Measurements from ENCODE around the gene DAB2.

Gene DAB2

GRCh38 chr5:39447059-39447458, 22.3 kb upstream of the DAB2 start:
- no peak for DNase-seq

DNA sequence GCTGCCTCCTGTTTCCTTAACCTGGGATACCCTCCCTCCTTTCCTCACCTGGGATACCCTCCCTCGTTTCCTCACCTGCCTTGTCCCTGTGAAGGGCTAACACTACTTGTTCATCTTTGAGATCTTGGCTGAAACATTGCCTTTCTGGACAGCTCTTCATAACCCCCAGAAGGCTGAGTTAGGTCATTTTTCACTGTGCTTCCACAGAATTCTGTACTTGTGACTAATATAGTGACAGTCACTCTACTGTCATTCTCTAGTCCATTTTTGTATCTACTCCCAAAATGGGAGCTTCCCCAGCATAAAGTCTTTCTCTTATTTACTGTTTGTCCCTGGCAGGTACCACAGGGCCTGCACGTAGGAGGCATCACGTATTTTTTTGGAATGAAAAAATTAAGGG, 21.5 kb upstream of the DAB2 start:
- DNase-seq: no peak

- no peak for DNase-seq
These were observed 19.1 kb upstream of the DAB2 start for GRCh38 chr5:39443911-39444310.

GRCh38 chr5:39442991-39443390, 18.2 kb upstream of the DAB2 start:
- no peak for DNase-seq

DNA sequence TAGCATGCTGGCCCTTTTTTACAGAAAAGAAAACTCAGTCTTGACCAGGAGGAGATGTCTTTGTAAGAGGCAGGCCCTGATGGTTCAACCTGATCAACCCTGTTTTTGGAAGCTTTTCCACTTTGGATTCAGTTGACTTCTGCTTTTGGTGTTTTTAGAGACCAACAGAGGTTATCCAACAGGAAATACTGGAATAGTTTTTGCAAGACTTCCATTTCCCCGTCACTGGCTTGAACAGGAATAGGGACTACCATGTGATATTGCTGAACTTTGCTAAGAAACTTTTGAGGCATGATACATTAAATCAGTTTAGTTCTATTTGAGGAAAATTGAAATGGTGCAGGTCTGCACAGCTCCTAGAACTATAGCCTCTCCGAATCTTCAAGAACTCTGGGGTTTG, 17.1 kb upstream of the DAB2 start:
- no peak for DNase-seq

GRCh38 chr5:39440958-39441624, 16.3 kb upstream of the DAB2 start:
- no peak for DNase-seq

DNA sequence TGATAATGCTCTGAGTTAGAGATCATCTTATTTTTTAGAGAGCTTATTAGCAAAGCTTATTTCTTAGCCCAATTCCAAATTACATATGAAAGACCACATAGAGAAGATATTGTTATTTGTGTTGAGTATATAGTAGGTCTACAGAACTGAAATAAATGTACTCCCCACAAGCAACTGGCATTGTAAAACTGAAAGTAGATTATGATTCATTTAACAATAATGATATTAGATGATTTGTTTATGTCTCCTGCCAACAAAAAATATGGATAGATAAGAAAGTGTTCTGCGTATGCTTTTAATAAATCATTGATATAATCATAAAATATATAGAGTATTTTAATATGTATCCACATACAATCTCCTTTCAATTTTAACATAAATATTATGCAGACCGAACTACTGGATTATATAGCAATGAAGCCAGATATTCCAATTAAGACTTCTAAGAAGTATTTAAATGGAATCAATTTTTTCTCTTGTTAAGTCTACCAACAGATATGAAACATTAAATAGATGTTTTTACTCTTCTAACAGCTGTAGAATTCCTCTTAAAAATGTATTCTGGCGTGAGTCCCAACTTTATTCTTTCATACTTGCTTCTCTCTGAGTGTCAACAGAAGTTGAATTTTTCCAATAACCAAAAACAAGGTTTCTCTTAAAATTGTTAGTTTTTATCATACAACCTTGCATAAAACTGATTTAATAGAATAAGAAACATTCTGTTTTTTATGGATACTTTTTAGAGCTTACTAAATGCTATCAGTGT, 15.6 kb upstream of the DAB2 start:
- DNase-seq: no peak

DNA sequence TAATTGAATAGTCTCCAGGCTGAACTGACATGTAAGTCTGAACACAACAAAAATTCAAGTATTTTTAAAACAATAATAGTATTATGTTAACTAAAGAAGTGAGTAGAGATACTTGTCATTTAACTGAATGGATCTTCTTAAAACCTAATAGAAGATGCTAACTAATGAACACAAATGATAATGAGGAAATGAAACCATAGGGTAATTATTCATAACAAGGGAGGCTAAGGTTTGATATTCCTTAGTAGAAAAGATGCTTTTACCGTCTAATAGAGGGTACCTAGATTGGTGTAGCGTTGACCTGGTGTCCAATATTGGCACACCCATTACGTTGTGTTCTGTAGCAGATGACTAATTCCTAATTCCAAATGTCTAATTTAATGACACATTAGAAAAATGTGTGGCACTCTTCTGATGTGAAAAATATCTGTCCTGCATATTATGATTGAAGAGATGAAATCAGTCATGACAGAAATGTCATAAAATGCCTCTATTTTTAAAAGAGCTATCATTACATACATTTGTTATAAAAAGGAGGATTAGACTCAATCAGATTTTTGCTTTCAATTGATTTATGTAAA, 14.9 kb upstream of the DAB2 start:
- no peak for DNase-seq

DNA sequence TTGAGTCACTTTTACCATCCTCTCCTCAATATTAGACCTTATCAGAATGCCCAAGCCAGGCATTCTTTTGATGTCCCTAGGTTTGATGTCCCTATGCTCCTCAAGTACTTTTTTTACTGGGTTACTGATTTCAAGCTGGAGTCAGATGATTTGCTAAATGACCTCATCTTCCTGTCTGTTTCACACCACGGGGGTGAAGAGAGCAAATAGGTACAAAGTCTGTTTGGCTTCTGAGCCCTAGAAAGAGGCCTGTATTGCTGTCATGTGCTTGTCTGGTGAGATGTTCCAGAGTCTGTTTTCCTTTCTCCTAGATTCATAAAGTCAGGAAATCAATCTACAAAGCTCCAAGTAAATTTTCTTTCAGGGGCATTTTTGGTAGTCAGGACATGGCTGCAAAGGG, 12.7 kb upstream of the DAB2 start:
- peak; percentile 8 for DNase-seq

DNA sequence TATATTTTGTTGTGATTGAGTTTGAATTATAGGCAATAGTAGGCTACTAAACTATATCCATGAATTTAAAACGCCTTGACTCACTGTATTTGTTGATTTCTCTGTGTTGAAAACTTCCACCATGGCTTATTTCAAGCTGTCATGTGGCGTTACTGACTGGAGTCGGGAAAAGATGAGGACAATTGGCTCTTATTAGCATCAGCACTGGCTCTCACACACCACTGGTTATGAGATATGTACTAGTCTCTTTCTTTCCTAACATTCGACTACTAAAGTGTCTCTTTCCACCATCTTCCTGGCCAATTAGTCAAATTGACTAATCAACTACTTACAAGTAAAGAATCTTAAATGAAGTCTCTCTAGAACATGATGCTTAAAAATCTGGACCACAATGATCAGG, 9.1 kb upstream of the DAB2 start:
- DNase-seq: no peak

DNA sequence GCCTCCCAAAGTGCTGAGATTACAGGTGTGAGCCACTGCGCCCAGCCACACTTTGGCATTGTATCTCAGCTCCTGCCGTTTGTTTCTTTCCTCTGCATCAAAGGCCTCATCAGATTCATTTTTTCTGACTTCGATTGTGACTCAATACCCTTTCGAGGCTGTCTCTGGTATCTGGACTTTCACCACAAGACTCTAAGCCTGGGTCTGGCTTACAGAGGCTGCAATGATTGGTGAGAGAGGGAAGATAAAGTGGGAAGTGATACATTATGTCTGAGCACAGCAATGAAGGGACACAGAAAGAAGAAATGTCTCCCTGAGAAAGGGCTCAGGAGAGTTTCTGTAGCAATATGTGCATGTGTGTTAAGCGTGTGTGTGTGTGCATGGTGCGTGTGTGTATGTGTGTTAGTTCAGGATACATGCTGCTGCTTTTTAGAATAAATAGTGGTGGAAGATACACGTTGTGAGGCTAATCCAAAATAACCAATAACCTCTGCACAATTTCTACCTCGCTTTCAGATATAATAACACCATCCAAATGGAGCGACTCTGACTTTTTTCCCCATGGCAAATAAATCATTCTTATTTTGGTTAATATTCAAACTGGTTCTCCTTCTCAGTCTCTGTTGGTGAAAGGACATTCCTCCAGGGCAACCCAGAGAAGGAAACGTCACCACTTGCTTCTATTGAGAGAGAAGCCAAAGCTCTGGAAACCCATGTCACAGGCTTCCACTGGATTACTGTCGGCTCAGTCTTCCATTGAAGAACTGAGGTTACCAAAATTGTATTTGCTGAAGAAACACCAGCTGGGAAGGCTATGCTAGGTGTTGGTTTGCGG, 8.1 kb upstream of the DAB2 start:
- no peak for DNase-seq

DNA sequence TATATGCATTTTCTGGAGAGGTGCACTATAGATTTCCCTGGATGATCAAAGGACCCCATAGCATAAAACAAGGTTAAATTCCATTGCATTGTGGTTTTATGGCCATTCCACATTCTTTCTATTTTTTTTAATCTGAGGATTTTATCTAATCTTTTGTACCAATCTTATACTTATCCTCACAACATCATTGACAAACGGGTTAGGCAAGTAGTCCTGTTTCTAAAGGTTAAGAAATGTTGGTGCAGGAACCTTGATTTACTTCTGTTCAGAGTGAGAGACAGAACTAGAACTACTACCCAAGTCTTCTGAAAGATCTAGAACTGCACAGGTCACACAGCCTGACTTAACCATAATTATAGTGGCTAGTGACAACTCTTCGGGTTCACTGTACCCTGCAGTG, 5.7 kb upstream of the DAB2 start:
- DNase-seq: no peak

- DNase-seq: no peak
These were observed 3.9 kb upstream of the DAB2 start for GRCh38 chr5:39428640-39429039.

DNA sequence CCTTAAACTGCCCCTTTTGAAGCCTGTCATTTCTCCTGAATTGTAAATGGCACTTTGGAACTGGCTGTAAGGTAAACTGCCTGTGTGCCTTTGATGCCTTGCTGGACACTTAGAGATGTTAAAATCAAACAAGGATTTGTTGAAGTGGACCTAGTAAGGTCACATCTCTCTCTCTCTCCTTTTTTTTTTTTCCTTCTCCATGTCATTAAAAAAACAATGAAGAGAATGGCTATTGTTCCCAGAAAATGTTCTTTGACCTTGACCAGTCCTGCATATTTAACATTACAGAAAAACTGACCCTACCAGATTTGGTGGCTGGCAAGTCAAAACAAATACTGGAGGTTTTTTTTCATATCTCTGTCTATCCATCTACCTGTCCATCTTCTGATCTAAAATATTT, 2.9 kb upstream of the DAB2 start:
- DNase-seq: no peak

DNA sequence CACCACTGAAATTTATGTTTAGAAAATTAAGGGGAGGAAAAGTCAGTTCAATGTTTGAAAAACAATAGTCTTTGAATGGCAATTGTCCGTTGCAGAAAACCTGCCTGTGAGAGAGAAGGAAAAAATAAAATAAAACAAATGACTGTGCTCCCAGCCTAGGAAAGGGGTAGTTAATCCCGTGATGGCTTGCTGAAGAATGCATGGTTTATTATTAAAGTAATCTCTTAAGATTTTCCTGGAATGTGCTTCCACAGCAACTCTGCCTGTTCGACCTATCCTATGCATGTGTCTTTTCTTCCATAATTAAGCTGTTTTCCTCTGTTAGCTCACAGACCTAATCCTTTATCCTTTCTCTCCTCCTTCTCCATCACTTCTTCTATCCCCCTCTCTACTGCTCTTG, 2.4 kb upstream of the DAB2 start:
- DNase-seq: no peak

DNA sequence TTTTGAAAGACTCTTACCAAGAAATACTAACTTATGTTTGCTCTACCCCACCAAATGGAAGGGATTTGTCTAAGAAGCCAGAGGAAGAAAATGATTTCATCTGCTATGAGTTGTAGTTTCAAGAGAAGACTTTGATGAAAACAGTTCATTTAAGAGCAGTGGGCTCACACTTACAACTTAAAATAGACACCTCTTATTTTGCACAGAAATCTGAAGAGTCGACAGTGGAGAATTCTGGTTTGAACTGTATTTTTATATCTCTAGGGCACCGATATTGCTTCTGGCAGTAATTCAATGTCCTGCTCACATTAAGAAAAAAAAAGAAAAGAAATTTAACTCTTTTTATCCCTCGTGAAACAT, 1.9 kb upstream of the DAB2 start:
- no peak for DNase-seq

- DNase-seq: no peak
These were observed 1.4 kb upstream of the DAB2 start for GRCh38 chr5:39426051-39426745.

- DNase-seq: no peak
These were observed 1.4 kb downstream of the DAB2 start for GRCh38 chr5:39423331-39423751.

DNA sequence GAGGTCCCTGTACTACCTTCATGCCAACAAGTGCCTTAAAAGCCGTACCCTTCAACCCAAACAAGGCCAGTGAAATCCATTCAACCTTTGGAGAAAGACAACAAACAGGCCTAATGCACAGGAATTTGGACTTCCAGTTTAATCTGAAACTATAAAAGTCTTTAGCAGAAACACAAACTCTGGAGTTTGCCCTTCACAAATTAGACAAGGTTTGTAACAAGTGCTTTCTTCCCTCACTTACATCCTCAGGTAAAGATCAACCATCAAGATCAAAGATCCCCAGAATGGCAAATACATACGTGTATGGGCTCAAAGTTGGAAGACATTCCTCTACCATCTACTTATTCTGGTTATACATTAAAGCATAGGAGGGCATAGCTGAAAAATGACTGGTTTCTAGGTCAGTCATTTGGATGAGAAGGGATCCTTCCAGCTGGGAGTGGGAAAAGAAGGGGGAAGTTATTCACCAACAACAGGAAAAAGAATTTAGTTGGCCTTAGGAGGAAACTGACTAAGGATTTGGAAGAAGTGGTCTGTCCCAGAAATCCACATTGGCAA, 2.0 kb downstream of the DAB2 start:
- DNase-seq: no peak

- no peak for DNase-seq
These were observed 2.7 kb downstream of the DAB2 start for GRCh38 chr5:39422036-39422606.

DNA sequence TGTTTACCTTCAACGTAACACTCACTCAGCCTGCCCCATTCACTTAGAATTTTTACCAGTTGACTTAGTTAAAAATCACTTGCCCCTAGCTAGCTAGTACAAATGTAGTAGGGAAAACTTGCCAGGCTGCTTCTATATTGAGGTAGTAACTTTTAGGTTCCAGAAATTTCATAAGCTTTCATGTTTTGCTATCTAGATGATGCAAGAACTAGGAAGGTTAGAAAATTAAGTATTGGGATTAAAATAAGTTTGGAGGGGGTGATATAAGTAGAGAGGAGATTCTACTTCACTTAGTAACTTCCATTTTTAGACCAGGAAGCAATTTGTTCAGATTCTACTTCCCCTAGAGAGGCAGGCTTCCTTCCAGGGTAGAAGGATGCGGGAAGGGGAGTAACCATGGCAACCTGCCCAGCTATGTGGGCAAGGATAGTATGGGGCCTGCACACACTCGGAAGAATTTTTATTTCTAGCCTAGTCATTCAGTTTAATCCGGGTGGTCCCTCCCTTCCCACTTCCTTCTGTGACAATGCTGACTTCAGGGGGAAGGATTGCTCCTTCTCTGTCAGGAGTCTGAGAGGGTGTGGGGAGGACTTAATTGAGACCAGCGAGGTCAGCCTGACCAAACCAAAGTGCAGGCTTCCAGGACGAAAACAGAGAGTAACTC, 4.2 kb downstream of the DAB2 start:
- no peak for DNase-seq

GRCh38 chr5:39419796-39420195, 5.0 kb downstream of the DAB2 start:
- no peak for DNase-seq

All from CD4-positive, alpha-beta T cell treated with Interleukin-10 for 1 hour (primary cell).